Measurements from ENCODE around the gene SPAG9. TPM values are rescaled to one million over a fixed set of nuclear protein-coding genes. Genes with fewer than 3 reads are reported as not detected.
A peak's percentile ranks its signal among the peaks of the same experiment; 100 is the strongest.
"Not testable (repeated sequence)": the region's sequence is repeated elsewhere in the genome, so short reads cannot be mapped to it uniquely, and the experiment has no call there.

SPAG9 gene
- total RNA-seq, 1 donor from 2014 or later = 99.6 TPM

GRCh38 chr17:51133365-51133764 is 12.7 kb upstream of the SPAG9 start:
- DNase-seq (ENCODE audit: low spot score) = no peak

DNA sequence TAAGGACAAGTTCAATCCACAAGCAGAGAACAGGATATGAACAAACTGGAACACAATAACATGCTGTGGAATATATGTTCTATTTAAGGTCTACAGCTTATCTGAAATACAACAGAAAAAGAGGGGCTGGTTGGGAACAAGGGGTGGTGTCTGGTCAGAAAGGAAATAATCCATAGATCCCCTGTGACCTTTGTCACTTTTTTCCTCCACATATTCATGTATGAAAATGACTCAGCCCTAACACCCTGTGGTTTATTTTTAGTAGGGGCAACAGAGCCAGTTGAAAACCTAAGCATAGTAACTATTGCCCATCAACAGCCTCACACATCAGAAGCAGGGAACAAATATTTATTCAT is 12.3 kb upstream of the SPAG9 start:
- no peak for DNase-seq (ENCODE audit: low spot score)

DNA sequence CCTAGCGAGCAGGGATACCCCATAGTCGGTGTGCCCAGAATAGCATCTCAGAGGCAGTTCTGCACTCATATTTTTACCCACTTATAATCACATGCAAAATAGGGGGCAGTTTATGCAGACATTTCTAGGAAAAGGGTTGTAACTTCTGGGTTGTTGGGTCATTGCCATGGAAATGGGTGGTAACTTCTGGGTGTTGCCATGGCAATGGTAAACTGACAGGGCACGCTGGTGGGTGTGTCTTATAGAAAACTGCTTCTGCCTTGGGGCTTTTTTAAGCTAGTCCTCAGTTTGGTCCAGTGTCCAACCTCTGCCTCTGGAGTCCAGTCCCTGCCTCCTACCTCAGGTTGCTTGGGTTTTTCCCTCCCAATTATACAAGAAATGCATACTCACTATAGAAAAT is 7.4 kb upstream of the SPAG9 start:
- no peak for DNase-seq (ENCODE audit: low spot score)

GRCh38 chr17:51124640-51125503 is 4.2 kb upstream of the SPAG9 start:
- DNase-seq (ENCODE audit: low spot score) = no peak

DNA sequence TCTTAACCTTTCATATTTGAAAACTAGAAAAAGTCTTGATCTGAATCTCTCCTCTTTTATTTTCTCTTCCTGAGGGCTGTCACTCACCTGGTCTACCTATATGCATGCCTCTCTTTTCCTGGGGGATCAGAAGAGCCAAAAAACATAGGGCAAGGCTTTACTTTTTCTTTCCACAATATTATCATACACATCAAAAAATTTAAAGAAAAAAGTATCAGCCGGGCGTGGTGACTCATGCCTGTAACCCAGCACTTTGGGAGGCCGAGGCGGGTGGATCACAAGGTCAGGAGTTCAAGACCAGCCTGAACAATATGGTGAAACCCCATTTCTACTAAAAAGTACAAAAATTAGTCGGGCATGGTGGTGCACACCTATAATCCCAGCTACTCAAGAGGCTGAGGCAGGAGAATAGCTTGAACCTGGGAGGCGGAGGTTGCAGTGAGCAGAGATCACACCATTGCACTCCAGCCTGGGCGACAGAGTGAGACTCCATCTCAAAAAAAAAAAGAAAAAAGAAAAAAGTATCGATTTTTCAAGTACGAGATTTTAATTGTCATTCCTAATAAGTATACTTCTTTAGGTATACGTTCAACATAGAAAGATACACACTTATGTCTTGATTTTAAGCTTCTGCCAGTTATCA is 1.9 kb upstream of the SPAG9 start:
- not testable (repeated sequence) for DNase-seq (ENCODE audit: low spot score)

GRCh38 chr17:51121620-51122472 is 1.2 kb upstream of the SPAG9 start:
- peak; percentile 95 for DNase-seq (ENCODE audit: low spot score)

GRCh38 chr17:51120357-51120738 is 320 bp downstream of the SPAG9 start:
- DNase-seq (ENCODE audit: low spot score) = peak; percentile 89

DNA sequence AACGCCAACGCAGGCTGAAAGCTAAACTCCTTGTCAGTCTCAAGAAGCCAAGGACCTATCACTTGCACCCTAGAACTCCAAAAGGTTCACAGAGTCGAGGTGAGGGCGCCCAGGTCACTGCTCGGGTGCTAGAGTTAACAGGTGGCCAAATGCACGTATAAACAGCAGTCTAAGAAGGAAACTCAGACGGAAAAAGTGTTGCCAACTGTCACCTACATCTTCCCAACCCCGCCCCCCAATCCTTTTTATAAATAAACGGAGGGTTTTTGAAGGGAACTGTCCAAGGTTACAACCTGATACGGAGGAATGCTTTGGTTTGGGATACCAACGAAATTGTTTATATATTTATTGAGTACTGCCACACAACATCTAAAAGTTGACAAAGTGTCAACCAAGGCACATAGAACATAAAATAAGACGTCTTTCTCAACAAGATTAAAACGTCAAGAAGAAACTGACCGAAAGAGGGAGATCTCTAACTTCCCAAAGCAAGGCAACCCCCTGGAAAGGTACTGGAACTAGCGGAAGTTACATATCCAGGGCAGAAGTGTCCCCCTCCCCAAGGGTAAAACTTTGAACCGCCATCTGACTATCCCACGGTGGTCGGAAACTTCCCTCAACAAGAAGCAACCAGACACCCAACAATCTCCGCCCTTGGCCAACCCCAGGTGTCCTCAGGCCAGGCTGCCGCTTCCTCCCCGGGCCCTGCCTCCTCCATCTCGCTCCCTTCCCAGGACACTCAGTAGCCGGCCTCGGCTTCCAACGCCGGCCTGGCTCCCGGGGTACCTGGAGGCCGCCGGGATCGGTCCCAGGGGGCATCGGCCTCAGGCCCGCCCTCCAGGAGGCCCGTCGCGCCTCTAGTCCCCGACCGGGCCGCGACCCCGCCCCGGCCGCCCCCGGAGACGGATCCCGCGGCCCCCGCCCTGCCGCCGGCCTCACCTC is 982 bp downstream of the SPAG9 start:
- DNase-seq (ENCODE audit: low spot score) = no peak

DNA sequence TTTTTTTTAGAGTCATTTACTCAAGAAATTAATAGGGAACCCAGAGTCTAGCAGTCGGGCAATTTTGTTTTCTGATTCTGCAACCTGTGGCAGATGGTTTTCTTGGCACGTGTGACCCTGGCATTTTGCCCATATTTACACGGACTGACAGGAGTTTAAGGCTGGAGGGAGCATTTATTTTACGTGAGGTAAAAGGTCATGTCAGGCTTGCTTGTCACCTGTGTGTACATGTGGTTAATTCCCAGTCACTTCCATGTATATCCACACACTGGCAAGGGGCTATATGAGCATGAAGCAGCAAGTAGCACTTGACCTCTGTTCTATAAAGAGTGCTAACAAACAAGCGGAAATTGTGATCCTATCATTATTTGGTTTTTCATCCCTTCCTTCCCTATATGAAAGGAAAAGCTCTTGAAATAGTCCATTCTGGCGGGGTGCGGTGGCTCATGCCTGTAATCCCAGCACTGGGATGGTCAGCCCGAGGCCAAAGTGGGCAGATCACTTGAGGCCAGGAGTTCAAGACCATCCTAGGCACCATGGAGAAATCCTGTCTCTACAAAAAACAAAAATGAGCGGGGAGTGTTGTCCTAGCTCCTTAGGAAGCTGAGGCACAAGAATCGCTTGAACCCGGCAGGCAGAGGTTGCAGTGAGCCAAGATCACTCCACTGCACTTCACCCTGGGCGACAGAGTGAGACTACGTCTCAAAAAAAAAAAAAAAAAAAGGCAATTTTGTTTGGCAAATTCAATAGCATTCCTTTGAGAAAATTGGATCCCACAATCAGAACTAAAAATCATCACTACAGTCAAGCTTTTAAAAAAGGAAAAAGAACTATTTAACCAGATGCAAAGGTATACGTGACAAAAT is 2.1 kb downstream of the SPAG9 start:
- DNase-seq (ENCODE audit: low spot score) = no peak

- no peak for DNase-seq (ENCODE audit: low spot score)
Measured at GRCh38 chr17:51115179-51115578, 5.5 kb downstream of the SPAG9 start.

DNA sequence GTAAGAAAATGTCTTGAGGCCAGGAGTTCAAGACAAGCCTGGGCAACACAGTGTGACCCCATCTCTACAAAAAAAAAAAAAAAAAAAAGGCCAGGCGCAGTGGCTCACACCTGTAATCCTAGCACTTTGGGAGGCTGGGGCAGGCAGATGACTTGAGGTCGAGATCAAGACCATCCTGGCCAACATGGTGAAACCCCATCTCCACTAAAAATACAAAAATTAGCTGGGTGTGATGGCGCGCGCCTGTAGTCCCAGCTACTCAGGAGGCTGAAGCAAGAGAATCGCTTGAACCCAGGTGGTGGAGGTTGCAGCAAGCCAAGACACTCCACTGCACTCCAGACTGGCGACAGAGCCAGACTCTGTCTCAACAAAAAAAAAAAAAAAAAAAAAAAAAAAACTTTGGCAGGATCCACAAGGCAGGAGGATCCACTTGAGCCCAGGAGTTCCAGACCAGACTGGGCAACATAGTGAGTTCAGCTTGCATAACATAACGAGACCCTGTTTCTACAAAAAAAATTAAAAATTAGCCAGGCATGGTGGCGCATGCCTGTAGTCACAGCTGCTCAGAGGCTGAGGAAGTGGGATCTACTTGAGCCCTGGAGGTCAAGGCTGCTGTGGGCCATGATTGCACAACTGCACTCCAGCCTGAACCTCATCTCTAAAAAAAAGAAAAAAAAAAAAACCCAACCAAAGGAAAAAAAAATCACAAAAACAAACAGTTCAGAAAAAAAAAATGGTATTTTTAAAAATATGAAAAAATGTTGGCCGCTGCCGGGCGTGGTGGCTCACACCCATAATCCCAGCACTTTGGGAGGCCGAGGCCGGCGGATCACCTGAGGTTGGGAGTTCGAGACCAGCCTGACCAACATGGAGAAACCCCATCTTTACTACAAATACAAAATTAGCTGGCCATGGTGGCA is 8.1 kb downstream of the SPAG9 start:
- peak; percentile 6 for DNase-seq (ENCODE audit: low spot score)

GRCh38 chr17:51107778-51108177 is 12.9 kb downstream of the SPAG9 start:
- no peak for DNase-seq (ENCODE audit: low spot score)

GRCh38 chr17:51103451-51103850 is 17.2 kb downstream of the SPAG9 start:
- DNase-seq (ENCODE audit: low spot score) = no peak

DNA sequence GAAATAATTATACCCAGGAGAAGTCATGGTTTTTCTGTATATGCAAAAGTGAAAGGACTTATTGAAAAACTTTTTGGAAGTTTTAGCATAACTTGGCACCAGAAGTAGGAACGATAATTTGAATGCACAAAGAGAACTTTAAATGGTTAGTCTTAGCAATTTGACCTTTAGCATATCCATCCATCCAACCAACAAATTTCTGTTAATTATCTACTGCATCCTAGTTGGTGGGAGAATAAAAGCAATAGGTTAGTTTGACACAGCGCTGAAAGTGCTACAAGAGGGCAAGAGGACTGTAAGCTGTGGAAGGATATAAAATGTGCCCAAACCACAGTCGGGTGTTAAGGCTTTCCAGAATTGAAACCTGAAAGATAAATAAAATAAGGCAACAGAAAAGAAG is 17.6 kb downstream of the SPAG9 start:
- DNase-seq (ENCODE audit: low spot score) = no peak

DNA sequence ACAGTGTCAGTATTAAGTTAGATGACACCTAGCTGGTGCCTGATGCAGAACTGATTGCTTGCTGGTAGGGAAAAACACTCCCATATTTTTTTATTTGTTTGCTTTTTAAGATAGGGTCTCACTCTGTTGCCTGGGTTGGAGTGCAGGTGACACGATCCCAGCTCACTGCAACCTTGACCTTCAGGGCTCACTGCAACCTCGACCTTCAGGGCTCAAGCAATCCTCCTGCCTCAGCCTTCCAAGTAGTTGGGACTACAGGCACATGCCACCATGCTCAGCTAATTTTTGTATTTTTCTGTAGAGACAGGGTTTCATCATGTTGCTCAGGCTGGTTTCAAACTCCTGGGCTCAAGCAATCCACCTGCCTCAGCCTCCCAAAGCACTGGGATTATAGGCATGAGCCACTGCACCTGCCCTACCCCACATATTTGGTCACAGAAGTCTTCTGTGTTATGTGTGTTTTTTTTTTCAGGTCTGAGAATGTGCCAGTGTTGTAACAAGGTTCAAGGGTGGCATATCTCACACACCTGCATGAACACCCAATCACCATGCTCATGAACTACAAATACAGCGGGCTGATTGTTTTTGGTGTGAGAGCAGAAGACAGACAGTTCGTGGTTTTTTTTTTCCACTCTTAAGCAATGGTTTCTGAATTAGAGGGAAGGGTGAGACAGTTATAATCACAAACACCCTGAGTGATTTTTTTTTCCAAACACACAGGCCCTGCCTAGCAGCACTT is 22.8 kb downstream of the SPAG9 start:
- DNase-seq (ENCODE audit: low spot score) = no peak

DNA sequence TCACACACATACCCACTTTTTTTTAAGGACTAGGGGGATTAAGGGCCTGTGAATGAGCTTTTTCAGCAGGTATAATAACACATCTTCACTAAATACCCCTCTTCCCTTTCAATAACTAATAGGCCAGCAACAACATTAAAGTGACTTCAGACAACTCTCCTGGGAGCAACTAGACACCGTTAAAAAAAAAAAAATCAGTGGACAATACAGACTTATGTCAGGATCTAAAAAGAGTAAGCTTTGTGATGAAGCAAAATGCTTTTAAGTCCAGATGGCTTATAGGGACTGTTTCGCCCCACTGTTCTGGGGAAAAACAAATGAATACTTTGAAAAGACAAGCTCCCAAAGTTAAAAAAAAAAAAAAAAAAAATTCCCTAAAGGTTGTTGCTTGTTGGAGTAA is 29.0 kb downstream of the SPAG9 start:
- DNase-seq (ENCODE audit: low spot score) = no peak

DNA sequence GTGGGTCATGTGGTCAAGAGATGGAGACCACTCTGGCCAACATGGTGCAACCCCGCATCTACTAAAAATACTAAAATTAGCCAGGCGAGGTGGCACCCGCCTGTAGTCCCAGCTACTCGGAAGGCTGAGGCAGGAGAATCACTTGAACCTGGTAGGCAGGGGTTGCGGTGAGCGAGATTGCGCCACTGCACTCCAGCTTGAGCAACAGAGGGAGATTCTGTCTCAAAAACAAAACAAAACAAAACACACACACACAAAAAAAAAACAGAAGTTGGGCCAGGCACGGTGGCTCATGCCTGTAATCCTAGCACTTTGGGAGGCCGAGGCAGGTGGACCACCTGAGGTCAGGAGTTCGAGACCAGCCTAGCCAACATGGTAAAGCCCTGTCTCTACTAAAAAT is 31.8 kb downstream of the SPAG9 start:
- not testable (repeated sequence) for DNase-seq (ENCODE audit: low spot score)

DNA sequence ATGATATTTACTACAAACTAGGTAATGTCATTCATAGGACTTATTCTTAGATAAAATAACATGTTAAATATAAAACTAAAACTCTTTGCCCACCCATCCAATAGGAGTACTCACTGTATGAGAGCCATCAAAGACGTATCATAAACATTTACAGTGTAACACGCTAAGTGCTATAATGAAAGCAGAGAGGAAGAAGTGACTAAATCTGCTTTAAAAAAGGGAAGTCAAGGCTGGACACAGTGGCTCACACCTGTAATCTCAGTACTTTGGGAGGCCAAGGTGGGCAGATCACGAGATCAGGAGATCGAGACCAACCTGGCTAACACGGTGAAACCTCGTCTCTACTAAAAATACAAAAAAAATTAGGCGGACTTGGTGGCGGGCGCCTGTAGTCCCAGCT is 32.4 kb downstream of the SPAG9 start:
- no peak for DNase-seq (ENCODE audit: low spot score)
